HCT116 (cell line): ENCODE measurements around the gene ALG1.

Source experiments
- EZH2 ChIP-seq: fragments of 200-600 bp; sonication (generic); IDR thresholded peaks from 2 replicates; pipeline ENCODE4 v1.6.1; 2017; ENCODE audit warnings: antibody characterized with exemption, mixed run types
- EZH2phosphoT487 ChIP-seq: fragments of 200-600 bp; IDR thresholded peaks from 2 replicates; pipeline ENCODE4 v1.6.1; 2018; ENCODE audit warnings: antibody characterized with exemption, borderline replicate concordance
- POLR2A ChIP-seq: IDR thresholded peaks from 2 replicates; pipeline ENCODE4 v1.7.0; 2011; ENCODE audit warnings: borderline replicate concordance; ENCODE audit not compliant: insufficient read depth, insufficient read length; ENCODE audit errors: extremely low read depth
- POLR2AphosphoS5 ChIP-seq: IDR thresholded peaks from 2 replicates; pipeline ENCODE4 v1.6.1; 2011; ENCODE audit warnings: mild to moderate bottlenecking, low read depth, low read length, moderate library complexity
- RAD21 ChIP-seq: IDR thresholded peaks from 2 replicates; pipeline ENCODE4 v1.6.1; 2012; ENCODE audit warnings: low read depth, mild to moderate bottlenecking
- REST ChIP-seq: IDR thresholded peaks from 2 replicates; pipeline ENCODE4 v1.6.1; 2012; ENCODE audit warnings: low read depth
- ZNF274 ChIP-seq: fragments of 200-500 bp; sonication (Bioruptor generic); IDR thresholded peaks from 2 replicates; pipeline ENCODE4 v1.6.1; 2014; ENCODE audit warnings: mild to moderate bottlenecking, low read depth, low read length, inconsistent platforms
- TF ChIP-seq, protein P1 (sequence below): IDR thresholded peaks from 2 replicates; pipeline ENCODE4 v1.6.1; 2012
- TF ChIP-seq, protein P2 (sequence below), 3 experiments: fragments of 200-600 bp in 1 of 3; sonication (generic) in 1 of 3; IDR thresholded peaks in 2 of 3; conservative IDR thresholded peaks in 1 of 3; 2 replicates each; pipeline ENCODE4 v1.5.1; 2012 to 2017; ENCODE audit warnings: low read depth in 2 of 3, low read length in 2 of 3, antibody characterized with exemption in 1 of 3, borderline replicate concordance in 1 of 3, control low read depth in 1 of 3, mild to moderate bottlenecking in 1 of 3, mixed read lengths in 1 of 3, mixed run types in 1 of 3, moderate library complexity in 1 of 3; ENCODE audit not compliant: insufficient read depth in 1 of 3
- TF ChIP-seq, protein P3 (sequence below): IDR thresholded peaks from 2 replicates; pipeline ENCODE4 v1.6.1; 2012

GRCh38 chr16:5040451-5040850, 31.2 kb upstream of the ALG1 start:
- TF ChIP-seq, protein P1, sequence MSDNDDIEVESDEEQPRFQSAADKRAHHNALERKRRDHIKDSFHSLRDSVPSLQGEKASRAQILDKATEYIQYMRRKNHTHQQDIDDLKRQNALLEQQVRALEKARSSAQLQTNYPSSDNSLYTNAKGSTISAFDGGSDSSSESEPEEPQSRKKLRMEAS = no peak
- TF ChIP-seq REST (no peak), POLR2AphosphoS5 (no peak), EZH2 (no peak), EZH2phosphoT487 (no peak), POLR2A (no peak), RAD21 (no peak), ZNF274 (no peak)
- TF ChIP-seq, protein P2, sequence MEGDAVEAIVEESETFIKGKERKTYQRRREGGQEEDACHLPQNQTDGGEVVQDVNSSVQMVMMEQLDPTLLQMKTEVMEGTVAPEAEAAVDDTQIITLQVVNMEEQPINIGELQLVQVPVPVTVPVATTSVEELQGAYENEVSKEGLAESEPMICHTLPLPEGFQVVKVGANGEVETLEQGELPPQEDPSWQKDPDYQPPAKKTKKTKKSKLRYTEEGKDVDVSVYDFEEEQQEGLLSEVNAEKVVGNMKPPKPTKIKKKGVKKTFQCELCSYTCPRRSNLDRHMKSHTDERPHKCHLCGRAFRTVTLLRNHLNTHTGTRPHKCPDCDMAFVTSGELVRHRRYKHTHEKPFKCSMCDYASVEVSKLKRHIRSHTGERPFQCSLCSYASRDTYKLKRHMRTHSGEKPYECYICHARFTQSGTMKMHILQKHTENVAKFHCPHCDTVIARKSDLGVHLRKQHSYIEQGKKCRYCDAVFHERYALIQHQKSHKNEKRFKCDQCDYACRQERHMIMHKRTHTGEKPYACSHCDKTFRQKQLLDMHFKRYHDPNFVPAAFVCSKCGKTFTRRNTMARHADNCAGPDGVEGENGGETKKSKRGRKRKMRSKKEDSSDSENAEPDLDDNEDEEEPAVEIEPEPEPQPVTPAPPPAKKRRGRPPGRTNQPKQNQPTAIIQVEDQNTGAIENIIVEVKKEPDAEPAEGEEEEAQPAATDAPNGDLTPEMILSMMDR (IDR thresholded peaks at IDR 0.05 in 2 of 3, conservative IDR thresholded peaks at IDR 0.05 in 1 of 3; ENCODE audit: borderline replicate concordance in 1 of 3, insufficient read depth in 1 of 3, low read depth in 2 of 3, low read length in 2 of 3) = no peak
- TF ChIP-seq, protein P3, sequence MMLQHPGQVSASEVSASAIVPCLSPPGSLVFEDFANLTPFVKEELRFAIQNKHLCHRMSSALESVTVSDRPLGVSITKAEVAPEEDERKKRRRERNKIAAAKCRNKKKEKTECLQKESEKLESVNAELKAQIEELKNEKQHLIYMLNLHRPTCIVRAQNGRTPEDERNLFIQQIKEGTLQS = no peak
